Measurements from ENCODE around the gene FAM174B.

GRCh38 chr15:92574161-92574560 lies 81.4 kb downstream of the FAM174B start:
- TF ChIP-seq, protein P1, sequence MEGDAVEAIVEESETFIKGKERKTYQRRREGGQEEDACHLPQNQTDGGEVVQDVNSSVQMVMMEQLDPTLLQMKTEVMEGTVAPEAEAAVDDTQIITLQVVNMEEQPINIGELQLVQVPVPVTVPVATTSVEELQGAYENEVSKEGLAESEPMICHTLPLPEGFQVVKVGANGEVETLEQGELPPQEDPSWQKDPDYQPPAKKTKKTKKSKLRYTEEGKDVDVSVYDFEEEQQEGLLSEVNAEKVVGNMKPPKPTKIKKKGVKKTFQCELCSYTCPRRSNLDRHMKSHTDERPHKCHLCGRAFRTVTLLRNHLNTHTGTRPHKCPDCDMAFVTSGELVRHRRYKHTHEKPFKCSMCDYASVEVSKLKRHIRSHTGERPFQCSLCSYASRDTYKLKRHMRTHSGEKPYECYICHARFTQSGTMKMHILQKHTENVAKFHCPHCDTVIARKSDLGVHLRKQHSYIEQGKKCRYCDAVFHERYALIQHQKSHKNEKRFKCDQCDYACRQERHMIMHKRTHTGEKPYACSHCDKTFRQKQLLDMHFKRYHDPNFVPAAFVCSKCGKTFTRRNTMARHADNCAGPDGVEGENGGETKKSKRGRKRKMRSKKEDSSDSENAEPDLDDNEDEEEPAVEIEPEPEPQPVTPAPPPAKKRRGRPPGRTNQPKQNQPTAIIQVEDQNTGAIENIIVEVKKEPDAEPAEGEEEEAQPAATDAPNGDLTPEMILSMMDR (IDR thresholded peaks at IDR 0.05), result no peak
- TF ChIP-seq POLR2A (IDR thresholded peaks at IDR 0.05), result no peak
- no peak for TF ChIP-seq POLR2AphosphoS5 (IDR thresholded peaks at IDR 0.05)
